Measurements from ENCODE around the gene STARD5.

- TF ChIP-seq EZH2 (IDR thresholded peaks at IDR 0.05) (no peak), POLR2AphosphoS5 (IDR thresholded peaks at IDR 0.05; ENCODE audit: borderline replicate concordance, low read depth, low read length) (no peak), FOXP2 (optimal IDR thresholded peaks at IDR 0.05; ENCODE audit: control extremely low read depth, extremely low read length, insufficient read depth) (no peak)
These were observed 39.5 kb downstream of the STARD5 start for GRCh38 chr15:81284256-81285031.
